Cardiac fibroblast (primary cell): ENCODE data around the gene RNF11.
"Not testable (repeated sequence)": the region's sequence is repeated elsewhere in the genome, so short reads cannot be mapped to it uniquely, and the experiment has no call there.

Experiments used
- DNase-seq, 2 donors: peaks; one replicate each; pipeline versions ENCODE4 v3.0.0 to v3.0.0-alpha.2; 2010; ENCODE audit warnings: low read depth in 2 of 2
- H3K4me3 ChIP-seq, 2 donors: replicated peaks in 1 of 2; 1 replicate in 1 of 2; 2 replicates in 1 of 2; pipeline ENCODE4 v1.5.1; 2011; ENCODE audit warnings: low read depth in 2 of 2, low read length in 2 of 2, mild to moderate bottlenecking in 2 of 2, moderate library complexity in 1 of 2
- CTCF ChIP-seq: IDR thresholded peaks from one replicate; pipeline ENCODE4 v1.5.1; 2011; ENCODE audit warnings: low read depth, mild to moderate bottlenecking, low read length, inconsistent platforms

Gene RNF11

GRCh38 chr1:51224255-51224654, 11.8 kb upstream of the RNF11 start:
- no peak for DNase-seq
- TF ChIP-seq CTCF = no peak
- H3K4me3 ChIP-seq = no peak overlapping the region

- DNase-seq, H3K4me3 ChIP-seq: not testable (repeated sequence)
Observed at GRCh38 chr1:51227231-51227960, 8.7 kb upstream of the RNF11 start.

GRCh38 chr1:51228471-51228870, 7.6 kb upstream of the RNF11 start:
- DNase-seq, H3K4me3 ChIP-seq: not testable (repeated sequence)

GRCh38 chr1:51230501-51231078, 5.5 kb upstream of the RNF11 start:
- TF ChIP-seq CTCF = no peak
- no peak for DNase-seq
- no peak overlapping the region for H3K4me3 ChIP-seq

- peak; percentile 16 to 32 for DNase-seq
- TF ChIP-seq CTCF = no peak
- no peak overlapping the region for H3K4me3 ChIP-seq
Observed at GRCh38 chr1:51231120-51231519, 5.0 kb upstream of the RNF11 start.

GRCh38 chr1:51231896-51232295, 4.2 kb upstream of the RNF11 start:
- no peak for TF ChIP-seq CTCF
- DNase-seq = no peak
- no peak overlapping the region for H3K4me3 ChIP-seq

GRCh38 chr1:51234236-51234635, 1.8 kb upstream of the RNF11 start:
- not testable (repeated sequence) for H3K4me3 ChIP-seq, DNase-seq

GRCh38 chr1:51234721-51235425, 1.2 kb upstream of the RNF11 start:
- peak; percentile 22 to 64 for DNase-seq
- TF ChIP-seq CTCF = no peak
- H3K4me3 ChIP-seq = no peak overlapping the region
